Measurements from ENCODE around the gene CD46.

DNA sequence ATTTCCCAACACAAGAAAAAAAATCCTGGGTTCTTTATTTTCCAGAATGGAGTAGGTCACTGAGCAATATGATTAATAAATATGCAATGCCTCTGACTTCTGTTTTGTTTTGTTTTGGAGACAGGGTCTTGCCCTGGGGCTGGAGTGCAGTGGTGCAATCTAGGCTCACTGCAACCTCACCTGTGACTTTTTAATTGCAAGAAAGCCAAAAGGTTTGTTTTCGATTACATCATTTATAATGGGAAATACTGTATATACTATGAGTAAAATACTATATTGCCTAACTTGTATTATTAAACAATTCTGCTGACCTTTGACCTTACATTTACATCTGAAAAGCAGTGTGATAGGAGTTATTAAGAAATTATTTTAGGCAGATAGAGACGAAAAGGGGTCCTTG lies 11.6 kb upstream of the CD46 start:
- TF ChIP-seq, protein P1, sequence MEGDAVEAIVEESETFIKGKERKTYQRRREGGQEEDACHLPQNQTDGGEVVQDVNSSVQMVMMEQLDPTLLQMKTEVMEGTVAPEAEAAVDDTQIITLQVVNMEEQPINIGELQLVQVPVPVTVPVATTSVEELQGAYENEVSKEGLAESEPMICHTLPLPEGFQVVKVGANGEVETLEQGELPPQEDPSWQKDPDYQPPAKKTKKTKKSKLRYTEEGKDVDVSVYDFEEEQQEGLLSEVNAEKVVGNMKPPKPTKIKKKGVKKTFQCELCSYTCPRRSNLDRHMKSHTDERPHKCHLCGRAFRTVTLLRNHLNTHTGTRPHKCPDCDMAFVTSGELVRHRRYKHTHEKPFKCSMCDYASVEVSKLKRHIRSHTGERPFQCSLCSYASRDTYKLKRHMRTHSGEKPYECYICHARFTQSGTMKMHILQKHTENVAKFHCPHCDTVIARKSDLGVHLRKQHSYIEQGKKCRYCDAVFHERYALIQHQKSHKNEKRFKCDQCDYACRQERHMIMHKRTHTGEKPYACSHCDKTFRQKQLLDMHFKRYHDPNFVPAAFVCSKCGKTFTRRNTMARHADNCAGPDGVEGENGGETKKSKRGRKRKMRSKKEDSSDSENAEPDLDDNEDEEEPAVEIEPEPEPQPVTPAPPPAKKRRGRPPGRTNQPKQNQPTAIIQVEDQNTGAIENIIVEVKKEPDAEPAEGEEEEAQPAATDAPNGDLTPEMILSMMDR (IDR thresholded peaks at IDR 0.05; ENCODE audit: low read depth, low read length, poor library complexity, severe bottlenecking): no peak
- TF ChIP-seq EZH2phosphoT487 (IDR thresholded peaks at IDR 0.05; ENCODE audit: borderline replicate concordance, low read length): no peak

Measured in DOHH2 (cell line).